ENCODE results near the gene ZNF212.

Gene ZNF212

DNA sequence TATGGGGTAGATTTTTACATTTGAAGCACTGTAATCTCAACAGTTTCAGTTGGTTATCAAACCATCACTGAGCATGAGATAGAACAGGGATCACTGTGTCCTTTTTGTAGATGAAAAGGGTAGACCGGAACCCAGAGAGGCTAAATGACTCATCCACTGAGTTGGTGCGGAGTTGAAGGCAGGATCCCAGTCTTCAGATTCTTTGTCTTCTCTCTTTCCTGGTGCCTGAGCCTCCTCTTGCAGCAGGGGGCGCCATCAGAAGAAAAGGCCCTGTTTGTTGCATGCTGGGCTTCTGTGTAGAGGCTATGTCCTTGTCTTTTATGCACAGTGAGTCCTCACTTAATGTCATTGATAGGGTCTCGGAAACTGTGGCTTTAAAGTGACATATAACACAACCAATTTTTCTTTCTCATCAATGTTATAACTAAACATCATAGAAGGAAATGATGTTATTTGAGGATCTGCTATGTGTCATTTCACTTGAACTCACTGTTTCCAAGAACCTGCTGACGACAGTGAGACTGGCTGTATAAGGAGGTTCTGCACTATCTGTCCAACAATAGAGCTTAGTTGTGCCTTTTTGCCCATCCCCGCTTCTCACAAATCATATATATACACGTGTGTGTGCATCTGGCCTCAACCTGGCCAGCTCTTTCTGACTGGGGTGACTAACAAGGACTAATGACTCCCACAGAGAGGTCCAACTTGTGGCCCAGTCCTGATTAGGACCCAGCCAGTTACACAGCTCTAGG lies 29.8 kb upstream of the ZNF212 start:
- DNase-seq (ENCODE audit: low read depth), result peak; percentile 79
- TF ChIP-seq, protein P1, sequence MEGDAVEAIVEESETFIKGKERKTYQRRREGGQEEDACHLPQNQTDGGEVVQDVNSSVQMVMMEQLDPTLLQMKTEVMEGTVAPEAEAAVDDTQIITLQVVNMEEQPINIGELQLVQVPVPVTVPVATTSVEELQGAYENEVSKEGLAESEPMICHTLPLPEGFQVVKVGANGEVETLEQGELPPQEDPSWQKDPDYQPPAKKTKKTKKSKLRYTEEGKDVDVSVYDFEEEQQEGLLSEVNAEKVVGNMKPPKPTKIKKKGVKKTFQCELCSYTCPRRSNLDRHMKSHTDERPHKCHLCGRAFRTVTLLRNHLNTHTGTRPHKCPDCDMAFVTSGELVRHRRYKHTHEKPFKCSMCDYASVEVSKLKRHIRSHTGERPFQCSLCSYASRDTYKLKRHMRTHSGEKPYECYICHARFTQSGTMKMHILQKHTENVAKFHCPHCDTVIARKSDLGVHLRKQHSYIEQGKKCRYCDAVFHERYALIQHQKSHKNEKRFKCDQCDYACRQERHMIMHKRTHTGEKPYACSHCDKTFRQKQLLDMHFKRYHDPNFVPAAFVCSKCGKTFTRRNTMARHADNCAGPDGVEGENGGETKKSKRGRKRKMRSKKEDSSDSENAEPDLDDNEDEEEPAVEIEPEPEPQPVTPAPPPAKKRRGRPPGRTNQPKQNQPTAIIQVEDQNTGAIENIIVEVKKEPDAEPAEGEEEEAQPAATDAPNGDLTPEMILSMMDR (IDR thresholded peaks at IDR 0.05; ENCODE audit: insufficient read depth, low read depth, low read length, missing control alignments), result peak; percentile 75
- H3K4me3 ChIP-seq (ENCODE audit: low read depth, low read length), result no peak overlapping the region

- TF ChIP-seq, protein P1 (IDR thresholded peaks at IDR 0.05; ENCODE audit: insufficient read depth, low read depth, low read length, missing control alignments), result no peak
- no peak for DNase-seq (ENCODE audit: low read depth)
- H3K4me3 ChIP-seq (ENCODE audit: low read depth, low read length), result no peak overlapping the region
Measured at GRCh38 chr7:149210551-149210950, 28.9 kb upstream of the ZNF212 start.

GRCh38 chr7:149214020-149214720 lies 25.3 kb upstream of the ZNF212 start:
- H3K4me3 ChIP-seq (ENCODE audit: low read depth, low read length), result no peak overlapping the region
- DNase-seq (ENCODE audit: low read depth), result no peak
- TF ChIP-seq, protein P1 (IDR thresholded peaks at IDR 0.05; ENCODE audit: insufficient read depth, low read depth, low read length, missing control alignments), result no peak

GRCh38 chr7:149216402-149216801 lies 23.0 kb upstream of the ZNF212 start:
- H3K4me3 ChIP-seq (ENCODE audit: low read depth, low read length), result no peak overlapping the region
- TF ChIP-seq, protein P1 (IDR thresholded peaks at IDR 0.05; ENCODE audit: insufficient read depth, low read depth, low read length, missing control alignments), result no peak
- no peak for DNase-seq (ENCODE audit: low read depth)

GRCh38 chr7:149217570-149217969 lies 21.9 kb upstream of the ZNF212 start:
- DNase-seq (ENCODE audit: low read depth), result no peak
- H3K4me3 ChIP-seq (ENCODE audit: low read depth, low read length), result no peak overlapping the region
- TF ChIP-seq, protein P1 (IDR thresholded peaks at IDR 0.05; ENCODE audit: insufficient read depth, low read depth, low read length, missing control alignments), result no peak

DNA sequence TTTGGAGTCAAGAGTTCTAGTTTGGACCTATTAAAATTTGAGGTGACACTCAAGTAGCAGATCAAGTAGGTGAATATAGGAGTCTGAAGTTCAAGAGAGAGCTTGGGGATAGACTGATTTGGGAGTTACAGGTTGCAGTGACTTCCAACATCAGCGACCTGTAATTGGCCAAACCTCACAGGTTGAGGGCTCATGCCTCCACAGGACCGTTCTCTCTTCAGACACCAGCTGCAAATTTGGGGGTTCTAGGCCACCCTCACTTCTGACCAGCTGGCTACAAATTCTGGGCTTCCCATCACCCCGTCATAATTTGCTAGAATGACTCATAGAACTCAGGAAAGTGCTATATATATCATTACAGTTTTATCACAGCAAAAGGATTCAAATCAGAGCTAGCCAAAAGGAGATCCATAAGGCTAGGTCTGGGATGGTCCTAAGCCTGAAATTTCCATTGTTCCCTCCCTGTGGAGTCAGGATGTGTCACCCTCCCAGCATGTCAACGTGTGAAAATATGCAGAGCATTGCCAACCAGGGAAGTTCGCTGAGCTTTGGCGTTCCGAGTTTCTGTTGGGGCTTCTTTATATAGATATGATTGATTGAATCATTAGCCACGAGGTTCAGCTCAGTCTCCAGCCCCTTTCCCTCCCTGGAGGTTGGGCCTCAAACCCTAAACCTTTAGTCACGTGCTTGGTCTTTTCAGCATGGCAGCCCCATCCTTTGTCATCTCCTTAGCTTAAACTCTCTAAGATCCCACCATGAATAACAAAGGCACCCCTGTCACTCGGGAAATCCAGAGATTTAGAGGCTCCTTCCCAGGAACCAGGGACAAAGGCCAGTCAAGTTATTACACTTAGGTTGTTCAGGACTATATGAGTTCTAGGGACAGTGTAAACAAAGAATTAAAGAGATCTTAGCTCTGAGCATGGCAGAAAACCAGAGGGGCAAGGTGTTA lies 20.7 kb upstream of the ZNF212 start:
- TF ChIP-seq, protein P1 (IDR thresholded peaks at IDR 0.05; ENCODE audit: insufficient read depth, low read depth, low read length, missing control alignments), result no peak
- no peak overlapping the region for H3K4me3 ChIP-seq (ENCODE audit: low read depth, low read length)
- no peak for DNase-seq (ENCODE audit: low read depth)

Data from GM12865 (cell line).